Common myeloid progenitor, CD34-positive (primary cell): ENCODE measurements around the gene PDS5A.
A peak's percentile ranks its signal among the peaks of the same experiment; 100 is the strongest.
"Not testable (repeated sequence)": the region's sequence is repeated elsewhere in the genome, so short reads cannot be mapped to it uniquely, and the experiment has no call there.

Experiments
- CTCF ChIA-PET: fragments of 350-600 bp; sonication (Branson Sonifier 250); formaldehyde crosslinking; loops from one replicate; lab custom pipeline; 2021; ENCODE audit warnings: antibody characterized with exemption; lab: Charles Lee
- POLR2A ChIA-PET: fragments of 350-600 bp; sonication (Branson Sonifier 250); formaldehyde crosslinking; loops from one replicate; lab custom pipeline; 2021; ENCODE audit warnings: antibody characterized with exemption; lab: Charles Lee
- DNase-seq, 3 donors: peaks; one replicate each; pipeline versions ENCODE4 v3.0.0 to v3.0.0-alpha.2; 2013
- H3K27ac ChIP-seq, 2 experiments: 1 replicate in 1 of 2; 2 replicates in 1 of 2; pipeline ENCODE4 v1.7.0; 2013; ENCODE audit warnings: inconsistent platforms in 2 of 2, low read length in 2 of 2, mild to moderate bottlenecking in 2 of 2, low read depth in 1 of 2, moderate library complexity in 1 of 2; ENCODE audit not compliant: severe bottlenecking in 2 of 2, insufficient read depth in 1 of 2, poor library complexity in 1 of 2
- H3K27me3 ChIP-seq, 5 experiments: replicated peaks in 2 of 5; 1 replicate in 3 of 5; 2 replicates in 2 of 5; pipeline versions ENCODE4 v1.6.1 to v1.7.0; 2013; ENCODE audit warnings: low read length in 4 of 5, mild to moderate bottlenecking in 2 of 5, moderate library complexity in 2 of 5, inconsistent platforms in 1 of 5; ENCODE audit not compliant: insufficient read depth in 5 of 5, control insufficient read depth in 4 of 5
- H3K36me3 ChIP-seq, 4 experiments: 1 replicate in 2 of 4; 2 replicates in 2 of 4; pipeline versions ENCODE4 v1.6.1 to v1.7.0; 2013; ENCODE audit warnings: low read length in 3 of 4, control low read depth in 1 of 4, mild to moderate bottlenecking in 1 of 4; ENCODE audit not compliant: control insufficient read depth in 4 of 4, insufficient read depth in 4 of 4
- H3K4me1 ChIP-seq, 4 experiments: 1 replicate in 3 of 4; 2 replicates in 1 of 4; pipeline versions ENCODE4 v1.6.1 to v1.7.1; 2013; ENCODE audit warnings: low read length in 3 of 4, mild to moderate bottlenecking in 3 of 4, control low read depth in 1 of 4, inconsistent platforms in 1 of 4, moderate library complexity in 1 of 4; ENCODE audit not compliant: control insufficient read depth in 4 of 4, insufficient read depth in 4 of 4; ENCODE audit errors: control extremely low read depth in 1 of 4
- H3K4me3 ChIP-seq, 7 experiments: 1 replicate in 4 of 7; 2 replicates in 3 of 7; pipeline versions ENCODE4 v1.5.1 to v1.7.0; 2013; ENCODE audit warnings: mild to moderate bottlenecking in 7 of 7, low read length in 6 of 7, moderate library complexity in 6 of 7, inconsistent platforms in 2 of 7, low read depth in 2 of 7, control low read depth in 1 of 7; ENCODE audit not compliant: insufficient read depth in 4 of 7, control insufficient read depth in 1 of 7; ENCODE audit errors: extremely low read depth in 1 of 7
- H3K9me3 ChIP-seq, 5 experiments: 1 replicate in 4 of 5; 2 replicates in 1 of 5; pipeline versions ENCODE4 v1.6.1 to v1.7.1; 2013; ENCODE audit warnings: low read length in 4 of 5, mild to moderate bottlenecking in 2 of 5, inconsistent platforms in 1 of 5, low read depth in 1 of 5, moderate library complexity in 1 of 5; ENCODE audit not compliant: control insufficient read depth in 4 of 5, insufficient read depth in 2 of 5; ENCODE audit errors: control extremely low read depth in 1 of 5
- WGBS: methylation state at CpG from one replicate; pipeline ENCODE4 v1.1.5; 2013; ENCODE audit not compliant: insufficient coverage; 5-methylcytosine and 5-hydroxymethylcytosine counted together

The PDS5A gene

GRCh38 chr4:39792128-39792527 lies 185.6 kb downstream of the PDS5A start:
- WGBS = 96% methylated on average over 4 of the region's 5 CpGs
- Histone ChIP-seq H3K27ac (no peak overlapping the region), H3K9me3 (no peaks in the 10 kb centered on the region), H3K4me1 (no peaks in the 10 kb centered on the region), H3K27me3 (no peaks in the 10 kb centered on the region), H3K36me3 (no peaks in the 10 kb centered on the region), H3K4me3 (no peak overlapping the region)
- ChIA-PET CTCF (no interaction called here), POLR2A (no interaction called here)
- DNase-seq = no peak

GRCh38 chr4:39786838-39787237 lies 190.9 kb downstream of the PDS5A start:
- Histone ChIP-seq H3K4me1 (no peaks in the 10 kb centered on the region), H3K4me3 (no peak overlapping the region), H3K27ac (no peak overlapping the region), H3K9me3 (no peaks in the 10 kb centered on the region), H3K36me3 (no peaks in the 10 kb centered on the region), H3K27me3 (no peaks in the 10 kb centered on the region)
- WGBS = 93% methylated on average over 4 of the region's 4 CpGs
- DNase-seq = no peak
- POLR2A ChIA-PET = no interaction called here
- CTCF ChIA-PET = no interaction called here

- Histone ChIP-seq H3K36me3 (peaks cover 0 to 8% (median 3%) of the 10 kb centered on the region in 4 experiments), H3K27me3 (no peaks in the 10 kb centered on the region), H3K4me3 (no peak overlapping the region), H3K9me3 (no peaks in the 10 kb centered on the region), H3K27ac (no peak overlapping the region), H3K4me1 (no peaks in the 10 kb centered on the region)
- whole genome bisulfite sequencing = 80% methylated on average over 1 of the region's 1 CpG
- peak in 1 of 3 donors; percentile 16 for DNase-seq
- CTCF ChIA-PET = no interaction called here
- POLR2A ChIA-PET = interaction anchor here (0.6 kb wide), 1 partner anchor 755 kb away, joined by 3 read pairs; no protein-coding TSS in a partner anchor
These were observed 192.6 kb downstream of the PDS5A start for GRCh38 chr4:39785083-39785482.

- H3K27me3 ChIP-seq, H3K9me3 ChIP-seq, H3K27ac ChIP-seq, H3K4me3 ChIP-seq, POLR2A ChIA-PET, DNase-seq, H3K4me1 ChIP-seq: not testable (repeated sequence)
- CTCF ChIA-PET = interaction anchor here (0.9 kb wide), 1 partner anchor 87 kb away, joined by 3 read pairs; no protein-coding TSS in a partner anchor
- H3K36me3 ChIP-seq = peaks cover 11 to 35% (median 18%) of the 10 kb centered on the region in 4 experiments
- no CpG with 5 or more reads among the region's 2 CpGs for WGBS
These were observed 195.7 kb downstream of the PDS5A start for GRCh38 chr4:39781988-39782387.
